GM12878 (cell line): Measurements from ENCODE around the gene DOCK2. TPM values are rescaled to one million over a fixed set of nuclear protein-coding genes. Genes with fewer than 3 reads are reported as not detected.

ENCODE experiments used
- ATAC-seq: fragments of 200-7000 bp; cut with Tn5 transposase; 3 replicates; pipeline ENCODE4 v1.9.1; 2020; ENCODE audit warnings: mild to moderate bottlenecking, moderate library complexity
- BruUV-seq: library from RNA; stranded (reverse); fragments of 400-500 nt; replicated peaks from 2 replicates; lab custom pipeline; 2021; lab: Mats Ljungman, UMichigan
- CTCF ChIA-PET: fragments of 300-600 bp; sonication (Branson Sonifier 250); formaldehyde crosslinking; extraction: SDS; loops from one replicate; lab custom pipeline; 2021; ENCODE audit warnings: inconsistent platforms; lab: Yijun Ruan, JAX
- POLR2A ChIA-PET: fragments of 350-600 bp; formaldehyde crosslinking; extraction: SDS; loops from one replicate; lab custom pipeline; 2021; ENCODE audit warnings: inconsistent platforms; lab: Charles Lee
- RAD21 ChIA-PET: fragments of 300-600 bp; sonication (Branson Sonifier 250); formaldehyde crosslinking; loops from one replicate; lab custom pipeline; 2023; ENCODE audit warnings: antibody characterized with exemption; ENCODE audit not compliant: unreplicated experiment; lab: Charles Lee
- SMC1A ChIA-PET: fragments of 300-600 bp; sonication (Branson Sonifier 250); formaldehyde crosslinking; loops from one replicate; lab custom pipeline; 2023; ENCODE audit not compliant: unreplicated experiment, uncharacterized antibody; lab: Charles Lee
- DNase-seq: peaks from one replicate; pipeline ENCODE4 v3.0.0-alpha.2; 2011; ENCODE audit warnings: low read depth, low spot score
- FAIRE-seq: peaks from 3 replicates; lab custom pipeline; 2011; peaks lifted over from hg19 to GRCh38; lab: Jason Lieb, UNC
- H2AFZ ChIP-seq: 2 replicates; pipeline ENCODE4 v1.6.0; 2011; ENCODE audit warnings: low read depth, low read length, control low read depth; ENCODE audit not compliant: control insufficient read depth
- H3K27ac ChIP-seq: 2 replicates; pipeline ENCODE4 v1.5.1; 2011; ENCODE audit warnings: control low read depth; ENCODE audit not compliant: control insufficient read depth, insufficient read depth
- H3K27me3 ChIP-seq, 2 experiments: replicated peaks in 1 of 2; 2 replicates each; pipeline versions ENCODE4 v1.6.0 to v1.6.1; 2011; ENCODE audit warnings: low read length in 1 of 2; ENCODE audit not compliant: control insufficient read depth in 2 of 2, insufficient read depth in 2 of 2
- H3K36me3 ChIP-seq, 2 experiments: 2 replicates each; pipeline ENCODE4 v1.5.1; 2011; ENCODE audit warnings: low read length in 1 of 2; ENCODE audit not compliant: control insufficient read depth in 2 of 2, insufficient read depth in 2 of 2
- H3K4me1 ChIP-seq: 2 replicates; pipeline ENCODE4 v1.6.1; 2011; ENCODE audit warnings: mild to moderate bottlenecking, low read length, moderate library complexity, mixed read lengths; ENCODE audit not compliant: control insufficient read depth, insufficient read depth
- H3K4me2 ChIP-seq: 2 replicates; pipeline ENCODE4 v1.6.0; 2011; ENCODE audit warnings: control low read depth; ENCODE audit not compliant: control insufficient read depth, insufficient read depth
- H3K4me3 ChIP-seq: fragments of 200-600 bp; sonication (generic); 2 replicates; pipeline ENCODE4 v1.5.1; 2016
- H3K79me2 ChIP-seq: 2 replicates; pipeline ENCODE4 v1.6.0; 2011; ENCODE audit warnings: low read length; ENCODE audit not compliant: control insufficient read depth, insufficient read depth
- H3K9ac ChIP-seq: 2 replicates; pipeline ENCODE4 v1.8.0; 2011; ENCODE audit warnings: low read length, control low read depth, mixed read lengths; ENCODE audit not compliant: control insufficient read depth, insufficient read depth
- H3K9me3 ChIP-seq: replicated peaks from 3 replicates; pipeline ENCODE4 v1.5.1; 2011; ENCODE audit warnings: mild to moderate bottlenecking, low read length; ENCODE audit not compliant: control insufficient read depth, insufficient read depth
- H4K20me1 ChIP-seq: 2 replicates; pipeline ENCODE4 v1.6.0; 2011; ENCODE audit not compliant: control insufficient read depth, insufficient read depth
- ASH2L ChIP-seq: fragments of 300-600, 200-600 bp; sonication (generic); IDR thresholded peaks from 2 replicates; pipeline ENCODE4 v1.6.1; 2017; ENCODE audit warnings: low read depth, mild to moderate bottlenecking, borderline replicate concordance
- CHD1 ChIP-seq: IDR thresholded peaks from 2 replicates; pipeline ENCODE4 v1.6.1; 2012; ENCODE audit warnings: low read depth, low read length, improper control_type of control experiment
- CHD2 ChIP-seq: IDR thresholded peaks from 2 replicates; pipeline ENCODE4 v1.6.1; 2011; ENCODE audit warnings: low read depth, low read length, improper control_type of control experiment, borderline replicate concordance
- CREB1 ChIP-seq: IDR thresholded peaks from 2 replicates; pipeline ENCODE4 v1.6.1; 2012; ENCODE audit warnings: low read depth, mild to moderate bottlenecking, inconsistent platforms
- E4F1 ChIP-seq: fragments of 450-650 bp; IDR thresholded peaks from 2 replicates; pipeline ENCODE4 v1.6.1; 2018; ENCODE audit warnings: borderline replicate concordance, mild to moderate bottlenecking; ENCODE audit not compliant: partially characterized antibody
- MTA2 ChIP-seq: fragments of 450-650 bp; IDR thresholded peaks from 2 replicates; pipeline ENCODE4 v1.6.1; 2016; ENCODE audit warnings: low read depth, mild to moderate bottlenecking, moderate library complexity
- MYC ChIP-seq: IDR thresholded peaks from 2 replicates; pipeline ENCODE4 v1.6.1; 2011; ENCODE audit warnings: mild to moderate bottlenecking, low read length, moderate library complexity, inconsistent platforms; ENCODE audit not compliant: insufficient read depth, insufficient replicate concordance, insufficient read length, severe bottlenecking
- NFYB ChIP-seq: IDR thresholded peaks from 2 replicates; pipeline ENCODE4 v1.6.1; 2011; ENCODE audit warnings: low read depth, mild to moderate bottlenecking, low read length, improper control_type of control experiment, moderate library complexity; ENCODE audit not compliant: insufficient read depth
- RAD21 ChIP-seq: IDR thresholded peaks from 2 replicates; pipeline ENCODE4 v1.6.1; 2011; ENCODE audit warnings: mild to moderate bottlenecking, low read depth, low read length, moderate library complexity; ENCODE audit not compliant: insufficient read depth
- RCOR1 ChIP-seq: conservative IDR thresholded peaks from 2 replicates; pipeline ENCODE4 v1.6.1; 2012; ENCODE audit warnings: low read depth, low read length, improper control_type of control experiment
- RELB ChIP-seq: fragments of 450-650 bp; IDR thresholded peaks from 2 replicates; pipeline ENCODE4 v1.6.1; 2017; ENCODE audit warnings: low read depth, mild to moderate bottlenecking, moderate library complexity
- SPI1 ChIP-seq: IDR thresholded peaks from 2 replicates; pipeline ENCODE4 v1.6.1; 2011; ENCODE audit warnings: low read depth, mild to moderate bottlenecking, low read length, moderate library complexity, borderline replicate concordance; ENCODE audit not compliant: insufficient read depth
- STAT1 ChIP-seq: fragments of 450-650 bp; conservative IDR thresholded peaks from 2 replicates; pipeline ENCODE4 v1.6.1; 2014; ENCODE audit warnings: antibody characterized with exemption, mild to moderate bottlenecking
- STAT3 ChIP-seq: IDR thresholded peaks from 2 replicates; pipeline ENCODE4 v1.6.1; 2011; ENCODE audit warnings: low read depth, low read length, improper control_type of control experiment
- ZNF207 ChIP-seq: fragments of 450-650 bp; IDR thresholded peaks from 2 replicates; pipeline ENCODE4 v1.6.1; 2014; ENCODE audit warnings: antibody characterized with exemption, mild to moderate bottlenecking, borderline replicate concordance
- ZNF622 ChIP-seq: fragments of 450-650 bp; IDR thresholded peaks from 2 replicates; pipeline ENCODE4 v1.6.1; 2017; ENCODE audit warnings: mild to moderate bottlenecking, inconsistent platforms
- WGBS: methylation state at CpG from one replicate; pipeline ENCODE4 v1.1.6; 2016; ENCODE audit warnings: low lambda C conversion rate; ENCODE audit not compliant: insufficient replicate concordance, insufficient coverage; ENCODE audit errors: missing lambda C conversion rate; 5-methylcytosine and 5-hydroxymethylcytosine counted together
- in situ Hi-C: fragments of 300-500 bp; cut with MboI; formaldehyde crosslinking; loops from 9 replicates; pipeline ENCODE4 v1.14.3; 2018; ENCODE audit warnings: mixed read lengths
- intact Hi-C: fragments of 100-400 bp; cut with micrococcal nuclease; formaldehyde crosslinking; loops from one replicate; pipeline ENCODE4 v1.14.2; 2022; ENCODE audit not compliant: unreplicated experiment
- polyA plus RNA-seq, 11 experiments: library from polyadenylated mRNA; depleted of rRNA in 4 of 11; unstranded in 6 of 11; stranded (reverse) in 5 of 11; fragments of >200 nt; fragmentation: Nextera tagmentation in 4 of 11; fragmentation: Illumina TruSeq in 1 of 11; extraction: Ambion mirVana in 4 of 11; extraction: Trizol in 1 of 11; gene quantifications; 1 replicate in 1 of 11; 2 replicates in 10 of 11; pipeline versions ENCODE4 v1.2.1 to v1.2.3, GENCODE V29; 2011 to 2016; ENCODE audit warnings: inconsistent platforms in 2 of 11, missing spikeins in 2 of 11, low read depth in 1 of 11
- total RNA-seq, 4 experiments: library from RNA; depleted of rRNA in 3 of 4; stranded (reverse); fragments of >200 nt in 3 of 4; fragmentation: Illumina TruSeq in 1 of 4; extraction: Trizol in 1 of 4; gene quantifications; 2 replicates each; pipeline versions ENCODE4 v1.2.1 to v1.2.3, GENCODE V29; 2013 to 2021

Gene DOCK2
- total and polyA plus RNA-seq, 10 of the 15 experiments (the other 5 are each of a cell fraction or from before 2014, with no cell fraction given): 34.2 to 192 (median 118) TPM

- TF ChIP-seq RELB: peak; percentile 45; the same call in 1 of the 2 replicates
Measured at GRCh38 chr5:169766943-169767342, 129.9 kb downstream of the DOCK2 start (continued).

GRCh38 chr5:169767938-169768337 is 130.9 kb downstream of the DOCK2 start:
- Histone ChIP-seq H3K4me3 (no peak overlapping the region), H2AFZ (no peak overlapping the region), H3K36me3 (peaks cover 11 to 41% of the 10 kb centered on the region in 2 experiments), H3K27ac (no peak overlapping the region), H3K9ac (no peak overlapping the region), H3K4me2 (no peak overlapping the region), H3K9me3 (peaks cover 2% of the 10 kb centered on the region; the same call in 2 of the 3 replicates), H4K20me1 (no peaks in the 10 kb centered on the region), H3K4me1 (peaks cover 5% of the 10 kb centered on the region; the same call in 1 of the 2 replicates), H3K27me3 (no peaks in the 10 kb centered on the region), H3K79me2 (no peaks in the 10 kb centered on the region; the same call in 1 of the 2 replicates)
- no peak for DNase-seq
- CTCF ChIA-PET: interaction anchor here (0.9 to 1.0 kb wide), 3 partner anchors 11 to 38 kb away, joined by 3 to 5 read pairs (median 3); no protein-coding TSS in a partner anchor
- SMC1A ChIA-PET: interaction anchor here (0.7 to 12.8 kb wide), 10 partner anchors 11 to 220 kb away, joined by 3 to 202 read pairs (median 4); no protein-coding TSS in a partner anchor
- in situ Hi-C loops (no loop called here), intact Hi-C loops (loop anchor here (5.0 kb wide), 1 partner anchor 39 kb away; no protein-coding TSS in a partner anchor)
- RAD21 ChIA-PET: interaction anchor here (1.1 to 9.2 kb wide), 6 partner anchors 11 to 213 kb away, joined by 3 to 78 read pairs (median 24); partner anchors contain the start of gene INSYN2B
- WGBS: 85% methylated on average over 6 of the region's 6 CpGs
- POLR2A ChIA-PET: interaction anchor here (1.0 to 2.4 kb wide), 3 partner anchors 11 to 37 kb away, joined by 5 to 11 read pairs (median 5); no protein-coding TSS in a partner anchor
- BruUV-seq: no TSS peak
- no peak for FAIRE-seq
- 0 out of 3 replicates have a peak, but pooled peaks have one; percentile 8 for ATAC-seq
- peak; percentile 71 for TF ChIP-seq NFYB
- no peak for TF ChIP-seq RCOR1
- TF ChIP-seq CREB1: no peak
- no peak for TF ChIP-seq ZNF207
- no peak for TF ChIP-seq SPI1
- no peak for TF ChIP-seq ASH2L
- TF ChIP-seq E4F1: no peak
- TF ChIP-seq RELB: no peak
- TF ChIP-seq STAT3: no peak
- no peak for TF ChIP-seq CHD2
- no peak for TF ChIP-seq STAT1
- no peak for TF ChIP-seq RAD21
- TF ChIP-seq MTA2: no peak
- TF ChIP-seq CHD1: no peak
- no peak for TF ChIP-seq ZNF622
- TF ChIP-seq MYC: no peak
